HCT116 (cell line): ENCODE data around the gene HOXC12. TPM values are rescaled to one million over a fixed set of nuclear protein-coding genes. Genes with fewer than 3 reads are reported as not detected.

Source experiments
- ATAC-seq: fragments of 200-7000 bp; cut with Tn5 transposase; 2 replicates; pipeline ENCODE4 v1.9.1; 2020; ENCODE audit warnings: mild to moderate bottlenecking, moderate library complexity
- BruUV-seq: library from RNA; stranded (reverse); fragments of 400-500 nt; replicated peaks from 2 replicates; lab custom pipeline; 2021; lab: Mats Ljungman, UMichigan
- CTCF ChIA-PET: fragments of 300-600 bp; sonication (Branson Sonifier 250); formaldehyde crosslinking; loops from one replicate; lab custom pipeline; 2021; ENCODE audit warnings: antibody characterized with exemption; lab: Charles Lee
- POLR2A ChIA-PET: fragments of 300-600, 350-600 bp; sonication (Branson Sonifier 250); formaldehyde crosslinking; loops from one replicate; lab custom pipeline; 2021; ENCODE audit warnings: antibody characterized with exemption; lab: Charles Lee
- RAD21 ChIA-PET, 2 experiments: fragments of 300-600 bp; sonication (Branson Sonifier 250); formaldehyde crosslinking; loops; one replicate each; lab custom pipeline; 2023; ENCODE audit warnings: low total read pairs in 2 of 2; ENCODE audit not compliant: uncharacterized antibody in 2 of 2, unreplicated experiment in 2 of 2, low non-redundant PET in 1 of 2; lab: Charles Lee
- DNase-seq: peaks from one replicate; pipeline ENCODE4 v3.0.0-alpha.2; 2010; ENCODE audit warnings: low read depth, low spot score
- H2AFZ ChIP-seq: fragments of 200-600 bp; shearing (Covaris generic), sonication (generic); 2 replicates; pipeline ENCODE4 v1.6.1; 2017; ENCODE audit warnings: low read depth, mixed run types, mixed read lengths, antibody characterized with exemption, low read length; ENCODE audit not compliant: poor library complexity, severe bottlenecking
- H3K27ac ChIP-seq: 2 replicates; pipeline ENCODE4 v1.5.1; 2012; ENCODE audit warnings: low read depth, low read length
- H3K27me3 ChIP-seq: fragments of 200-600 bp; sonication (generic); 2 replicates; pipeline ENCODE4 v1.6.1; 2016; ENCODE audit warnings: mixed run types, low read length, mixed read lengths; ENCODE audit not compliant: insufficient read depth
- H3K36me3 ChIP-seq, 2 experiments: fragments of 200-500 bp in 1 of 2; fragments of 200-600 bp in 1 of 2; sonication (Bioruptor generic) in 1 of 2; sonication (generic) in 1 of 2; 2 replicates each; pipeline versions ENCODE4 v1.5.1 to v1.6.1; 2014 to 2016; ENCODE audit warnings: low read length in 2 of 2, inconsistent platforms in 1 of 2, mixed read lengths in 1 of 2, mixed run types in 1 of 2; ENCODE audit not compliant: insufficient read depth in 2 of 2, control insufficient read depth in 1 of 2
- H3K4me1 ChIP-seq, 2 experiments: fragments of 200-600 bp in 1 of 2; sonication (generic) in 1 of 2; 2 replicates each; pipeline versions ENCODE4 v1.5.1 to v1.6.1; 2012 to 2017; ENCODE audit warnings: low read length in 2 of 2, inconsistent platforms in 1 of 2, mild to moderate bottlenecking in 1 of 2, mixed read lengths in 1 of 2, mixed run types in 1 of 2, moderate library complexity in 1 of 2; ENCODE audit not compliant: insufficient read depth in 2 of 2, control insufficient read depth in 1 of 2
- H3K4me2 ChIP-seq: fragments of 200-600 bp; sonication (generic); 2 replicates; pipeline ENCODE4 v1.6.1; 2017; ENCODE audit warnings: mixed run types, low read length, mixed read lengths
- H3K4me3 ChIP-seq, 2 experiments: fragments of 200-600 bp in 1 of 2; sonication (generic) in 1 of 2; replicated peaks in 1 of 2; 2 replicates each; pipeline ENCODE4 v1.5.1; 2011 to 2016; ENCODE audit warnings: low read length in 2 of 2, control low read depth in 1 of 2, low read depth in 1 of 2, mild to moderate bottlenecking in 1 of 2, mixed read lengths in 1 of 2, mixed run types in 1 of 2
- H3K79me2 ChIP-seq: fragments of 200-600 bp; sonication (generic); 2 replicates; pipeline ENCODE4 v1.6.1; 2017; ENCODE audit warnings: mild to moderate bottlenecking, mixed run types, low read length, moderate library complexity, mixed read lengths; ENCODE audit not compliant: insufficient read depth
- H3K9ac ChIP-seq: fragments of 200-600 bp; sonication (generic); 2 replicates; pipeline ENCODE4 v1.6.1; 2016; ENCODE audit warnings: low read length, mixed read lengths
- H3K9me2 ChIP-seq: fragments of 200-600 bp; sonication (generic), shearing (Covaris generic); 2 replicates; pipeline ENCODE4 v1.6.1; 2017; ENCODE audit warnings: mixed run types, mild to moderate bottlenecking, moderate library complexity; ENCODE audit not compliant: insufficient read depth
- H3K9me3 ChIP-seq, 2 experiments: fragments of 200-500 bp in 1 of 2; fragments of 200-600 bp in 1 of 2; sonication (Bioruptor generic) in 1 of 2; sonication (generic) in 1 of 2; 2 replicates each; pipeline ENCODE4 v1.6.1; 2014 to 2017; ENCODE audit warnings: low read length in 2 of 2, mixed read lengths in 2 of 2, inconsistent platforms in 1 of 2, low read depth in 1 of 2, mild to moderate bottlenecking in 1 of 2, mixed run types in 1 of 2, moderate library complexity in 1 of 2; ENCODE audit not compliant: control insufficient read depth in 1 of 2, insufficient read depth in 1 of 2
- H4K20me1 ChIP-seq: fragments of 200-600 bp; sonication (generic), shearing (Covaris generic); 2 replicates; pipeline ENCODE4 v1.6.1; 2017; ENCODE audit warnings: mixed run types, mild to moderate bottlenecking, moderate library complexity; ENCODE audit not compliant: insufficient read depth
- ATF3 ChIP-seq: IDR thresholded peaks from 2 replicates; pipeline ENCODE4 v1.6.1; 2012
- CEBPB ChIP-seq: IDR thresholded peaks from 2 replicates; pipeline ENCODE4 v1.6.1; 2012; ENCODE audit warnings: low read depth
- CTCF ChIP-seq, 3 experiments: fragments of 200-600 bp in 1 of 3; sonication (generic) in 1 of 3; IDR thresholded peaks in 2 of 3; conservative IDR thresholded peaks in 1 of 3; 2 replicates each; pipeline ENCODE4 v1.5.1; 2012 to 2017; ENCODE audit warnings: low read depth in 2 of 3, low read length in 2 of 3, antibody characterized with exemption in 1 of 3, borderline replicate concordance in 1 of 3, control low read depth in 1 of 3, mild to moderate bottlenecking in 1 of 3, mixed read lengths in 1 of 3, mixed run types in 1 of 3, moderate library complexity in 1 of 3; ENCODE audit not compliant: insufficient read depth in 1 of 3
- EGR1 ChIP-seq: IDR thresholded peaks from 2 replicates; pipeline ENCODE4 v1.6.1; 2012; ENCODE audit warnings: low read depth
- ELF1 ChIP-seq: IDR thresholded peaks from 2 replicates; pipeline ENCODE4 v1.6.1; 2012; ENCODE audit warnings: low read depth, borderline replicate concordance
- EZH2 ChIP-seq: fragments of 200-600 bp; sonication (generic); IDR thresholded peaks from 2 replicates; pipeline ENCODE4 v1.6.1; 2017; ENCODE audit warnings: antibody characterized with exemption, mixed run types
- EZH2phosphoT487 ChIP-seq: fragments of 200-600 bp; IDR thresholded peaks from 2 replicates; pipeline ENCODE4 v1.6.1; 2018; ENCODE audit warnings: antibody characterized with exemption, borderline replicate concordance
- FOSL1 ChIP-seq: IDR thresholded peaks from 2 replicates; pipeline ENCODE4 v1.6.1; 2012; ENCODE audit warnings: low read depth
- POLR2A ChIP-seq: IDR thresholded peaks from 2 replicates; pipeline ENCODE4 v1.7.0; 2011; ENCODE audit warnings: borderline replicate concordance; ENCODE audit not compliant: insufficient read depth, insufficient read length; ENCODE audit errors: extremely low read depth
- POLR2AphosphoS5 ChIP-seq: IDR thresholded peaks from 2 replicates; pipeline ENCODE4 v1.6.1; 2011; ENCODE audit warnings: mild to moderate bottlenecking, low read depth, low read length, moderate library complexity
- RAD21 ChIP-seq: IDR thresholded peaks from 2 replicates; pipeline ENCODE4 v1.6.1; 2012; ENCODE audit warnings: low read depth, mild to moderate bottlenecking
- REST ChIP-seq: IDR thresholded peaks from 2 replicates; pipeline ENCODE4 v1.6.1; 2012; ENCODE audit warnings: low read depth
- SRF ChIP-seq: IDR thresholded peaks from 2 replicates; pipeline ENCODE4 v1.6.1; 2012; ENCODE audit warnings: low read depth
- TCF7L2 ChIP-seq: IDR thresholded peaks from 2 replicates; pipeline ENCODE4 v1.7.0; 2011; ENCODE audit warnings: borderline replicate concordance, inconsistent platforms; ENCODE audit not compliant: insufficient read depth, insufficient read length; ENCODE audit errors: extremely low read depth
- YY1 ChIP-seq: IDR thresholded peaks from 2 replicates; pipeline ENCODE4 v1.6.1; 2011; ENCODE audit warnings: low read length, low read depth, moderate library complexity, mild to moderate bottlenecking; ENCODE audit not compliant: insufficient replicate concordance; ENCODE audit errors: extremely low read depth
- ZBTB33 ChIP-seq: IDR thresholded peaks from 2 replicates; pipeline ENCODE4 v1.6.1; 2011; ENCODE audit warnings: mild to moderate bottlenecking, low read length, moderate library complexity; ENCODE audit not compliant: insufficient replicate concordance; ENCODE audit errors: extremely low read depth
- ZFX ChIP-seq: fragments of 450-650 bp; IDR thresholded peaks from 2 replicates; pipeline ENCODE4 v1.6.1; 2017
- ZNF274 ChIP-seq: fragments of 200-500 bp; sonication (Bioruptor generic); IDR thresholded peaks from 2 replicates; pipeline ENCODE4 v1.6.1; 2014; ENCODE audit warnings: mild to moderate bottlenecking, low read depth, low read length, inconsistent platforms
- intact Hi-C: fragments of 100-400 bp; cut with micrococcal nuclease; formaldehyde crosslinking; loops from 2 replicates; pipeline ENCODE4 v1.10.0; 2022
- total RNA-seq: library from RNA; stranded (reverse); gene quantifications from one replicate; pipeline ENCODE4 v1.2.1, GENCODE V29; 2021; ENCODE audit not compliant: unreplicated experiment

HOXC12 gene
- total RNA-seq, 1 experiment from 2014 or later: not detected

GRCh38 chr12:53987787-53988230 is 33.1 kb downstream of the HOXC12 start:
- H3K4me2 ChIP-seq: no peak overlapping the region
- ATAC-seq: no peak

More at GRCh38 chr12:53987787-53988230, 33.1 kb downstream of the HOXC12 start:
- no peak overlapping the region for H2AFZ ChIP-seq
- H4K20me1 ChIP-seq: no peaks in the 10 kb centered on the region
- H3K4me3 ChIP-seq: no peak overlapping the region
- TF ChIP-seq CEBPB (no peak), EZH2phosphoT487 (no peak), YY1 (no peak), ZNF274 (no peak), SRF (no peak), POLR2AphosphoS5 (no peak), ELF1 (no peak), RAD21 (no peak), ATF3 (no peak), REST (no peak), EZH2 (no peak), EGR1 (no peak), CTCF (IDR thresholded peaks at IDR 0.05 in 2 of 3, conservative IDR thresholded peaks at IDR 0.05 in 1 of 3; ENCODE audit: borderline replicate concordance in 1 of 3, insufficient read depth in 1 of 3, low read depth in 2 of 3, low read length in 2 of 3) (no peak), ZBTB33 (no peak), ZFX (no peak), FOSL1 (no peak), TCF7L2 (no peak), POLR2A (no peak)
- H3K9me3 ChIP-seq: no peaks in the 10 kb centered on the region
- ChIA-PET CTCF (interaction anchor here (0.6 to 5.7 kb wide), 10 partner anchors 10 to 337 kb away, joined by 3 to 35 read pairs (median 4); partner anchors contain the start of genes COPZ1 and HOXC5), RAD21 (interaction anchor here (0.7 to 1.0 kb wide), 2 partner anchors 30 to 231 kb away, joined by 3 to 5 read pairs; no protein-coding TSS in a partner anchor), POLR2A (interaction anchor here (1.1 kb wide), 1 partner anchor 292 kb away, joined by 3 read pairs; the partner anchor contains the start of gene CBX5)
- intact Hi-C loops: loop anchor here (5.0 kb wide), 1 partner anchor 221 kb away; no protein-coding TSS in a partner anchor
- H3K79me2 ChIP-seq: no peaks in the 10 kb centered on the region
- H3K27me3 ChIP-seq: no peaks in the 10 kb centered on the region
- H3K36me3 ChIP-seq: no peaks in the 10 kb centered on the region
- no peak overlapping the region for H3K27ac ChIP-seq
- BruUV-seq: no TSS peak
- no peak for DNase-seq
- H3K9ac ChIP-seq: no peak overlapping the region
- H3K9me2 ChIP-seq: no peaks in the 10 kb centered on the region
- peaks cover 4 to 17% of the 10 kb centered on the region in 2 experiments for H3K4me1 ChIP-seq
